Activated naive CD8-positive, alpha-beta T cell treated with anti-CD3 and anti-CD28 coated beads, Interleukin-2, amount 50 U/mL, for 16 hours (primary cell): ENCODE data around the gene DNALI1.
"Not testable (repeated sequence)": the region's sequence is repeated elsewhere in the genome, so short reads cannot be mapped to it uniquely, and the experiment has no call there.

Source experiments
- DNase-seq: peaks from one replicate; pipeline ENCODE4 v3.0.0-alpha.2; 2020; ENCODE audit warnings: low read depth, low spot score

DNALI1 gene

DNA sequence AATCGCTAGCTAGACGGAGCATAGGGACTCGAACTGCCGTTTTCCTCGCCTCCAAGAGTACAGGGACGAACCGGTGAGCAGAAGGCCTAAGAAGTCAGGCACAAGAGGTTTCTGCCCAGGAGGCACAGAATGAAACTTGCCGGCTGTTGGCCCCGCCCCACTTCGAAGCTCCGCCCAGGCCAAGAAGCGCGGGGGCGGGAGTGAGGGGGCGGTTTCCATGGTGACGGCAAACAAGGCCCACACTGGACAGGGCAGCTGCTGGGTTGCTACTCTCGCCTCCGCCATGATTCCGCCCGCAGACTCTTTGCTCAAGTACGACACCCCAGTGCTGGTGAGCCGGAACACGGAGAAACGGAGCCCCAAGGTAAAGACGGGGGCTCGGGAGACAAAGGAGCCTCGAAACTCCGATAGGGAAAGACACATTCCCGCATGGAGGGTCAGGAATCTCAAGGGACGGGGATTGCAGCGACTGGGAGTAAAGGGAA is at the start of gene DNALI1:
DNALI1 (plus strand) TSS at position 229 of the 485 bp plus-strand sequence; CDS start at position 284, 55 bp downstream.
- DNase-seq = no peak

DNA sequence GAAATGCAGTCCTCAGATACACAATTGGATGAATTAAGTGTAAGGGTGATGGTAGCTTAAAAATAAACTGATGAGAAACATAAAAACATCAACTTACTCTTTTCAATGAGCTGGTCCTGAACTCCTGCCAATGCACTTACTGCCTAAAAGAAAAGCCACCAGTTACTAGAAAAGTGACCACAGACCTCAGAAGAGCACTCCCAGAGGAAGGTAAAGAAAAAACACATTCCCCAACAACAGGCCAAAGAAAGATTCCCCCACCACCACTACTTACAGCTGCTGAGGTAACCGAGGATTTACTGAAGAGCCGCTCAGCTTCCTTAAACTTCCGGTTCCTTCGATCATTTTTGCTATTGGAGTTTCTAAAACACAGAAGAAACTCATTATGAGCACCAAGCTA is 47.6 kb upstream of the DNALI1 start:
- DNase-seq = no peak

DNA sequence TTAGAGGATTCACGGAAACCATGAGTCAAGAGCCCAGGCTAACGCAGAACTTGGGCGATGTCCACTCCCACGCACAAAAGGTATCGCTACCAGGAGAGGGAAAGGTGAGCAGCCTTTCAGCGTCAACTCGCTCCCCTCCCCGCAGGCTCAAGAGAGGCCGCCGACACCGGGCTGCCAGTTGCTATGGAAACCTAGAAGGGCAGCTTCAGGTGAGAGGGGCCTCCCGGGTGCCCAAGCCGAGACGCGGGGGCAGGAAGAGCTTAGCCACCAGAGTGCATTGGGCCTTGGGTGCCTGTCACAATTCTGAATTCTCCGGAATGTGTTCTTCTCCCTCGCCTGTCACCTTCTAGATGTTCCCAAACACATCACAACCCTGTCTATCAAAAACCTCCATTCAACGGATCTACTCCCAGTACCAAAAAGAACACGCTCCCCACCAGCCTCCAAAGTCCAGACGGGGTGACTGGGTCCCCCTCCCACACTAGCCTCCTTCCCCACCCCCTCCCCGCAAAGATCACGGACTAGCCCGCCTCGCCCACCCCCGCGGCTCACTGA is 42.9 kb upstream of the DNALI1 start:
- DNase-seq = peak; percentile 43

DNA sequence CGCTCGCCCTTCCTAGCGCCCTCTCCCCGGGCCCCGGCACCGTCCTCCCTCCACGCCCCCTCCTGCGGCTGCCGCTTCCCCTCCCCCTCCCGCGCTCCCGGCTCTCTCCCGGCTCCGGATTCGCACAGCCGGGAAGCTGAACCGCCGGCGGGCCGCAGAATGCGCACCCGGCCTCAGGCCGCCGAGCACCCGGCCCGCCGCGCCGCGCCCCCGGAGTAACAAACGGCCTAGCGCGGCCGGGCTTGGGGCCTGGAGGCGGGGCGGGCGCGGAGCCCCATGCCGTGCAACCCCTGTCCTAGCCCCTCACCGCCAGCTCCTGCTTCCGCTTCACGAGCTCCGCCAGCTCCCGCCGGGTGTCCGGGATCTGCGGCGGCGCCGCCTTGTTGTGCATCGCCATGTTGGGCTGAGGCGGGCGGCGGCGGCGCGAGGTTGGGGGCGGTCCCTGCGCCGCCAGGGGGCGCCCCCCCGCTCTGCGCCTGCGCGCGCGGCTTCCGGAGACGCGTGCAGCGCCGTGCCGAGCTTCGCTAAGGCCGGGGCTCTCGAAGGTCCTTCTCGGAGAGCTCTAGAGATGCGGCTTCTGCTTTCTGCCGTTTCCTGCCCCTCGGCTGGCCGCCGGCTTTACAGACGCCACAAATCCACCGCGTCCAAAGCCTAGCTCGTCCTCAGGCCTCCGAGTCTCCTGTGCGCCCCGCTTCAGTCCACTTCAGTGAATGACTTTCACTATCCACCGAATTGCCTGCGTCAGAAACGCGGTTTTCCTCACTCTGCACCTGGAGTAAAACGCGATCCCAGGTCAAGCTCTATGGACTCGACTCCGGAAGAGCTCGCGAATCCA is 42.2 kb upstream of the DNALI1 start, which contains the start of gene MEAF6:
MEAF6 (minus strand) TSS at position 417 of the 835 bp plus-strand sequence; CDS start at position 397, 20 bp downstream.
- peak; percentile 68 for DNase-seq

DNA sequence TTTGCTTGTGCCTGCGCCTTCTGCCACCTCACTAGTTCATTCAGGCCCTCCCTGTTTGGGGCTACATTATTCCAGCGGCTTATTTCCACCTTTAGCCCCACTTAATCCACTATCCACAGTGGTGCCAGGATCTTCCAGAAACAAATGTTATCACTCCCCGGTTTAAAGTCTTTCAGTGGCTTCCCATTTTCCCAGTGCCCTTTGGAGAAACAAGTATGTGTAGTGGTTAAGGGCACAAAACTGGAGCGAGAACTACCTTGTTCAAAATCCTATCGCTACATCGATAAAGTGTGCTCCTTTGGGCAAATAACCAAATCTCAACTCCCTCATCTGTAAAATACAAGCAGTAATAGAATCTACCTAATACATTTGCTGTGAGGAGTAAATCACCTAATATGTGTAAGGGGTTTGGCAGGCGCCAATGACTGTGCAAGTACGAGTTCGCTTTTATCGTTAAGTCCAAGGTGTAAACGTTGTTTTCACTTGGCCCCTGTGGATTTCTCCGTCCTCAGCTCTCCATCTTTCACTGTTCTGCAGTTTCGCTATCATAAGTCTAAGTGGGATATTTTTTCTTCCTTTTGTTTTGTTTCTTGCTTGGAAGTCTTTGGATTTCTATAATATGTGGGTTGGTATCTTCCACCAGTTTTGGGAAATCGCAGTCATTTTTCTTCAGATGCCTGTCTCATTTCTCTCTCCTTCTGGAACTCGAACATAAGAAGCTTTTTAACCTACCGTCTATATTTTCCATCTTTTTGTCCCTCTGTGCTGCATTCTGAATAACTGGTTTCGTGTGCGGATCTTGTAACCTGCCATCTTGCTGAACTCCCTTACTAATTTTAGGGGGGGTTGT is 41.3 kb upstream of the DNALI1 start:
- no peak for DNase-seq

DNA sequence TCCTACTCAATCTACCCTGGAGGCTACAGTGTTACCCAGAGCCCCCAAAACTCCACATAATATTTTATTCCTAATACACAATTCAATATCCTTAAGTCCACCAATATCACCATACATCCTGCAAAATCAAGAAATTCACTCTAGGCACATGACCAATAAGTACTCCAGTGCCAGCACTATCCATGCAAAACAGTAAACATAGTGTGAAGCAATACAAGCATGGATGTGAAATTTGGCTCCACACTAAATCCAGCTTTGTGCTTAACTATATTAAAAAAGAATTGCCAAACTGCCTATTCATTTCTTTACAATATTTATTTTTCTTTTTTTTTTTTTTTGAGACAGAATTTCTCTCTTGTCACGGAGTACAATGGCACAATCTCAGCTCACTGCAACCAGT is 39.2 kb upstream of the DNALI1 start:
- no peak for DNase-seq

DNA sequence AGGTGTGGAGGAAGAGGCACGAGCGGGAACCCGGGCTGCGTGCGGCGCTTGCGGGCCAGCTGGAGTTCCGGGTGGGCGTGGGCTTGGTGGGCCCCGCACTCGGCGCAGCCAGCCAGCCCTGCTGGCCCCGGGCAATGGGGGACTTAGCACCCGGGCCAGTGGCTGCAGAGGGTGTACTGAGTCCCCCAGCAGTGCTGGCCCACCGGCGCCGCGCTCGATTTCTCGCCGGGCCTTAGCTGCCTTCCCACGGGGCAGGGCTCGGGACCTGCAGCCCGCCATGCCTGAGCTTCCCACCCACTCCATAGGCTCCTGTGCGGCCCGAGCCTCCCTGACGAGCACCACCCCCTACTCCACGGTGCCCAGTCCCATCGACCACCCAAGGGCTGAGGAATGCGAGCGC is 38.5 kb upstream of the DNALI1 start:
- not testable (repeated sequence) for DNase-seq

DNA sequence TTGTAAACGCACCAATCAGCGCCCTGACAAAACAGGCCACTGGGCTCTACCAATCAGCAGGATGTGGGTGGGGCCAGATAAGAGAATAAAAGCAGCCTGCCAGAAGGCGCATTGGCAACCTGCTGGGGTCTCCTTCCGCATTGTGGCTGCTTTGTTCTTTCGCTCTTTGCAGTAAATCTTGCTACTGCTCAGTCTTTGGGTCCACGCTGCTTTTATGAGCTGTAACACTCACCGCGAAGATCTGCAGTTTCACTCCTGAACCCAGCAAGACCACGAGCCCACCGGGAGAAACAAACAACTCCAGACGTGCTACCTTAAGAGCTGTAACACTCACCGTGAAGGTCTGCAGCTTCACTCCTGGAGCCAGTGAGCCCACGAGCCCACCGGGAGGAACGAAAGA is 37.8 kb upstream of the DNALI1 start:
- DNase-seq = peak; percentile 25

DNA sequence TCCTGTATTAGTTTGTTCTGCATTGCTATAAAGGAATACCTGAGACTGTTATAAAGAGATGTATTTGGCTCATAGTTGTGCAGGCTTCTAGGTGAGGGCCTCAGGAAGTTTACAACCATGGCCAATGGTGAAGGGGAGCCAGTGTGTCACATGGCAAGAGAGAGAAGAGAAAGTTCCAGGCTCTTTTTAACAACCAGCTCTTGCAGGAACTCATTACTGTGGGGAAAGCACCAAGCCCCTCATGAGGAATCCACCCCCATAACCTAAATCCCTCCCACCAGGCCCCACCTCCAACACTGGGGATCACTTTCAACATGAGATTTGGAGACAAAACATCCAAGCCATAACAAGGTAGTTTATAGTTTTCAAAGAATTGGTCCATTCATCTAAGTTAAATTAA is 37.1 kb upstream of the DNALI1 start:
- no peak for DNase-seq

DNA sequence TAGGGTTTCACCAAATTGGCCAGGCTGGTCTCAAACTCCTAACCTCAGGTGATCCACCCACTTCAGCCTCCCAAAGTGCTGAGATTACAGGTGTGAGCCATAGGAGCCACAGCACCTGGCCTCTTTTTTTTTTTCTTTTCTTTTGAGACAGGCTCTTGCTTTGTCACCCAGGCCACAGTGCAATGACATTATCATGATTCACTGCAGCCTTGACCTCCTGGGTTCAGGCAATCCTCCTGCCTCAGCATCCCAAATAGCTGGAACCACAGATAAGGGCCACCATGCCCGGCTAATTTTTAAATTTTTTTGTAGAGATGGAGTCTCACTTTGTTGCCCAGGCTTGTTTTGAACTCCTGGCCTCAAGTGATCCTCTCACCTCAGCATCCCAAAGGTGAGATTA is 26.9 kb upstream of the DNALI1 start:
- not testable (repeated sequence) for DNase-seq

DNA sequence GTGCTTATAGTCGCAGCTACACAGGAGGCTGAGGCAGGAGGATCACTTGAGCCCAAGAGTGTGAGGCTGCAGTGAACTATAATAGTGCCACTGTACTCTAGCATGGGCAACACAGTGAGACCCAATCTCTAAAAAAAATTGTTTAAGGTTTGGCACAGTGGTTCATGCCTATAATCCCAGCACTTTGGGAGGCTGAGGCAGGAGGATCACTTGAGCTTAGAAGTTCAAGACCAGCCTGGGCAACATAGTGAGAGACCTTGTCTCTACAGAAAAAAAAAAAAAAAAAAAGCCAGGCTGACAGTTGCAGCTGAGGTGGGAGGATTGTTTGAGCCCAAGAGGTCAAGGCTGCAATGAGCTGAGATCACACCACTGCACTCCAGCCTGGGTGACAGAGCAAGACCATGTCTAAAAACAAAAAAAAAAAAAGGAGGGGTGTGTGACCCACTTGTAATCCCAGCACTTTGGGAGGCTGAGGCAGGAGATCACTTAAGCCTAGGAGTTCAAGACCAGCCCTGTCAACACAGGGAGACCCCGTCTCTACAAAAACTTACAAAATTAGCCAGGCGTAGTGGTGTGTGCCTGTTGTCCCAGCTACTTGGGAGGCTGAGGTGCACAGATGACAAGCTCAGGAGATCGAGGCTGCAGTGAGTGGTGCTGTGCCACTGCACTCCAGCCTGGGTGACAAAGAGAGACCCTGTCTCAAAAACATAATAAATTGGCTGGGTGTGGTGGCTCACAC is 24.2 kb upstream of the DNALI1 start:
- not testable (repeated sequence) for DNase-seq

DNA sequence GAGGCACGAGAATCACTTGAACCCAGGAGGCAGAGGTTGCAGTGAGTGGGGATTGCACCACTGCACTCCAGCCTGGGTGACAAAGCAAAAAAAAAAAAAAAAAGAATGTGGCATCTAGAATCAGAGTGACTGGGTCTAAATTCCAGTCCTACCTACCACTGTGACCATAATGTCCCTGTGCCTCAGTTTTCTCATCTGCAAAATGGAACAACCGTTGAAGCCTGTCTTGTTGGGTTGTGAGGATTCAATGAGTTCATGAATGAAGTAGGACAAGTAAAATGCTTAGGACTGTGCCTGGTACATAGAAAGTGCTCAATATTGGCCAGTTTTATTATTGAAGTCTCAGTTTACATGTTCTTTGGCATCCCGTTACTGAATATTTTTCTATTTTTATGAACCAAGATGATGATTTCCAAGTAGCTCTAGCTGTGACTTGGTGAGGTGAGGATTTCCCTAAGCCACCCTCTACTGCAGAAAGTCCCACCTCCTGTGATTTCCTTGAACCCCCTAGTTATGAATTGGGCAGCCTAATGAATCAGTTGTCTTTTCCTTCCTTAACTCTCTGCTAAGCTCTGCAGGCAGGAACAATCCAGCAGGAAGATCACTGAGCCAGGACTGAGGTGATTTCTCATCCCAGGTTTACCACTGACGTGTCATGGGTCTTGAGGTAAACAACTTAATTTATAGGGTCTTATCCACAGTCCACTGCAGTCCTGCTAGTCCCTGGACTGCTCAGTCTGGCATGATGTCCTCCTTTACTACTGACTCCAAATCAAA is 23.2 kb upstream of the DNALI1 start:
- DNase-seq = no peak

DNA sequence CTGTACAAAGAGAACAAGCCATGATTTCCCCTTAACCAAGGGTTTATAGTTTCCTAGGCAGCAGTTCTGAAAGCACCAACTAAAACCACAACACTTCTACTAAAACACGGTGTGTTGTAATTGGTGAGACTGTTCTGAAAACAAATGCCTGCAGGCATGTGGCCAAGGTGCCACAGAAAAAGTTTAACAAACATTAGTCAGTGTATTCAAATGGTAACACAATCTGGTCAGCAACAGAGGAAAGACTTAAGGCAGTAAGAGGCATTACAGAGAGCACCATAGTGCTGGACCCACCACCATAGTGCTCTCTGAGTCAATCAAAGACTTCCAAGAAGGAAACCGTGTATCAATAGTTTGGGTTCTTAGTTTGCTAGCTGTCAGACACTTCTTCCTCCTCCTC is 19.4 kb upstream of the DNALI1 start:
- DNase-seq = no peak

DNA sequence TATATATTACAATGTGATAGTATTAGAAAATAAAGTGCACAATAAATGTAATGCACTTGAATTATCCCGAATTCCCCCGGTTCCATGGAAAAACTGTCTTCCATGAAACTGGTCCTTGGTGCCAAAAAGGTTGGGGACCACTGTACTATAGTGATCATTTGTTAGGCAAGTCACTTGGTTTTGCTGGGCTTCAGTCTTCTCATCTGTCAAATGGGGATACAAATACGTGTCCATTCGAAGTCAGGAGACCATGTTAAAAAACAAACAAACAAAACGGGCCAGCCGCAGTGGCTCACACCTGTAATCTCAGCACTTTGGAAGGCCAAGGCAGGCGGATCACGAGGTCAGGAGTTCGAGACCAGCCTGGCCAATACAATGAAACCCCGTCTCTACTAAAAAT is 17.6 kb upstream of the DNALI1 start:
- not testable (repeated sequence) for DNase-seq

DNA sequence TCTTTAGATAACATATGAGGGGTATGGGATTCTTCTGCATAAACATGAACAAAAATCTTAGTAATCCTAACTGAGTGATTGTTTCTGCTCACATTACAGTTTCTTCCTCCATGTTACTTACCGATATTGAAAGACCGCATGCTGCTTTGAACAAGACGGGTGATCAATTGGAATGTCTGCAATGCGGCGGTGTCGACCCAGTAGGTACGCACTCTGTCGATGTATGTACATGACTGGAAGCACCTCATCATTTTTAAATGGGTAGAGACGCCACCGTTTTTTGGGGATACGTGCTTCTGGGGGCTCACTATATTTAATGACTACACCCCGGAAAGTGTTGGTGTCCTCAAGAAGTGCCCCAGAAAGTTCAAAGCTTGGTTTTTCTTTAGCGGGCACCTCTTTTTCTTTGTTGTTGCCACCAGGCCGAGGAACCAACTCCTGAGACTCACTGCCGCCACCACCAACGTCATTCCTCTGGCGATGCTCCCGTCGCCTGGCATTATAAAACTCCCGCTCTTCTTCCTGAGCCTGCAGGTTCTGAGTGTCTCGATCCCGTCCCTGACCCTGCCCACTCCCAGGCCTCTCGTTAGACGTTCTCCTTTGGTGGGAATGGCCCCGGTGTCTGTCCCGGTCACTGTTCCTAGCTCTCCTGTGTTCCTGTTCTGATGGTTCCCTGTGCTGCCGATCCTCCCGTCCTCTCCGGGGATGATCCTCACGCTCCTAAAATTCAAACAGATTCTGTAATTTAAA is 16.5 kb upstream of the DNALI1 start:
- no peak for DNase-seq

DNA sequence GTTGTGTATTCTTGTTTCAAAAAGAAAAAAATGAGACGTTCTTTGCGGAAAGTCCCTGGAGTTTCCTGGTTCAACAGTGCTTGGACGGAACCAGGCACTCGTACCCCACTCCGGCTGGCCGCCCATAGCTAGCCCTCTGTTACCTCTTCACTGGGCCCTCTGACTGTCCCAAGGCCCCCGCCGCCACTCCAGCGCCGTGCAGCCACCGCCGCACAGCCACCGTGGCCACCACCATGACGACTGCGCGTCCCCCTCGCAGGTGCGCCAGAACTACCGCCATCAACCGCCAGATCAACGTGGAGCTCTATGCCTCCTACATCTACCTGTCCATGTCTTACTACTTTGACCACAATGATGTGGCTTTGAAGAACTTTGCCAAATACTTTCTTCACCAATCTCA is 12.2 kb upstream of the DNALI1 start:
- DNase-seq = no peak

DNA sequence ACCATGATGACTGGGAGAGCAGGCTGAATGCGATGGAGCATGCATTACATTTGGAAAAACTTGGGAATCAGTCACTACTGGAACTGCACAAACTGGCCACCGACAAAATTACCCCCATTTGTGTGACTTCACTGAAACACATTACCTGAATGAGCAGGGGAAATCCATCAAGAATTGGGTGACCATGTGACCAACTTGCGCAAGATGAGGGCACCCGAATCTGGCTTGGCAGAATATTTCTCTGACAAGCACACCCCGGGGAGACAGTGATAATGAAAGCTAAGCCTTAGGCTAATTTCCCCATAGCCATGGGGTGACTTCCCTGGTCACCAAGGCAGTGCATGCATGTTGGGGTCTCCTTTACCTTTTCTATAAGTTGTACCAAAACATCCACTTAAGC is 11.7 kb upstream of the DNALI1 start:
- DNase-seq = no peak

DNA sequence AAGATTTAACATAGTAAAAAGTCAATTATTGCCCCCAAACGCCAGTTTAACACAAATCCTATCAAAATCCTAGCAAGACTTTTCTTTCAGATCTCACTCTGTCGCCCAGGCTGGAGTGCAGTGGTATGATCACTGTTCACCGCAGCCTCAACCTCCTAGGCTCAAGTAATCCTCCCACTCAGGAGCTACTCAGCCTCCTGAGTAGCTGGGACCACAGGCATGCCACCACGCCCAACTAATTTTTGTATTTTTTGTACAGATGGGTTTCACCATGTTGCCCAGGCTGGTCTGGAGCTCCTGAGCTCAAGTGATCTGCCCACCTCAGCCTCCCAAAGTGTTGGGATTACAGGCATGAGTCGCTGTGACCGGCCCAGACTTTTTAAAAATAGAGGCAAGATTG is 7.4 kb upstream of the DNALI1 start:
- no peak for DNase-seq

DNA sequence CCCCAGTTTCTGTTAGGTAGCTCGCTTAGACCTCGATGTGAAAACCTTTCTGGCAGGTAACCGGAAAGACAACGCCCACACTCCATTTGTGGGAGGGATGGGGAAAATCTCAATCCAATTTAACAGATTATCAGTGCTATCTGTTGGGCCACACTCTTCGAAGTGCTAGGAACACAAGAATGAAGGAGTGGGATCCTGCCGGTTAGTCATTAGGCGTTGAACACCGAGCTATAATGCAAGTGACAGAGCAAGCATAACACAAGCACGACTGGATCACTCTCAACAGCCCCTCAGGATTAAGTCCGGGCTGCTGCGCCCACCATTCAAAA is 3.2 kb upstream of the DNALI1 start:
- DNase-seq = no peak
